HEK293 (cell line): Measurements from ENCODE around the gene EDEM3.
A peak's percentile ranks its signal among the peaks of the same experiment; 100 is the strongest.

Experiments
- CTCF ChIP-seq: fragments of 450-650 bp; formaldehyde crosslinking; IDR thresholded peaks from 2 replicates; pipeline ENCODE4 v1.5.1; 2016; ENCODE audit warnings: missing biosample characterization, missing genetic modification characterization
- GLIS2 ChIP-seq: fragments of 450-650 bp; formaldehyde crosslinking; IDR thresholded peaks from 2 replicates; pipeline ENCODE4 v1.5.1; 2016; ENCODE audit warnings: missing biosample characterization, missing genetic modification characterization
- HIC1 ChIP-seq: fragments of 450-650 bp; formaldehyde crosslinking; IDR thresholded peaks from 2 replicates; pipeline ENCODE4 v1.5.1; 2016; ENCODE audit warnings: missing biosample characterization, missing genetic modification characterization
- IKZF3 ChIP-seq: fragments of 450-650 bp; IDR thresholded peaks from 2 replicates; pipeline ENCODE4 v1.5.0; 2018; ENCODE audit warnings: missing biosample characterization, mild to moderate bottlenecking, missing genetic modification characterization, moderate library complexity
- KLF16 ChIP-seq: fragments of 450-650 bp; formaldehyde crosslinking; IDR thresholded peaks from 2 replicates; pipeline ENCODE4 v1.5.1; 2017; ENCODE audit warnings: missing biosample characterization, missing genetic modification characterization
- SP2 ChIP-seq: fragments of 450-650 bp; formaldehyde crosslinking; IDR thresholded peaks from 2 replicates; pipeline ENCODE4 v1.5.1; 2016; ENCODE audit warnings: missing biosample characterization, missing genetic modification characterization
- SP3 ChIP-seq: fragments of 450-650 bp; formaldehyde crosslinking; IDR thresholded peaks from 2 replicates; pipeline ENCODE4 v1.5.1; 2016; ENCODE audit warnings: missing biosample characterization, missing genetic modification characterization
- YY1 ChIP-seq: fragments of 450-650 bp; formaldehyde crosslinking; IDR thresholded peaks from 2 replicates; pipeline ENCODE4 v1.5.1; 2018; ENCODE audit warnings: missing biosample characterization, missing genetic modification characterization
- YY2 ChIP-seq: fragments of 450-650 bp; formaldehyde crosslinking; IDR thresholded peaks from 2 replicates; pipeline ENCODE4 v1.5.1; 2016; ENCODE audit warnings: missing biosample characterization, missing genetic modification characterization
- ZBTB1 ChIP-seq: fragments of 450-650 bp; formaldehyde crosslinking; IDR thresholded peaks from 2 replicates; pipeline ENCODE4 v1.5.1; 2016; ENCODE audit warnings: missing biosample characterization, missing genetic modification characterization
- ZBTB11 ChIP-seq: fragments of 450-650 bp; formaldehyde crosslinking; conservative IDR thresholded peaks from 2 replicates; pipeline ENCODE4 v1.5.1; 2016; ENCODE audit warnings: low read depth, missing biosample characterization, missing genetic modification characterization
- ZBTB7A ChIP-seq: fragments of 450-650 bp; formaldehyde crosslinking; IDR thresholded peaks from 2 replicates; pipeline ENCODE4 v1.5.1; 2016; ENCODE audit warnings: low read depth, missing biosample characterization, missing genetic modification characterization
- ZEB2 ChIP-seq: fragments of 450-650 bp; formaldehyde crosslinking; IDR thresholded peaks from 2 replicates; pipeline ENCODE4 v1.5.1; 2016; ENCODE audit warnings: missing biosample characterization, missing genetic modification characterization
- ZNF121 ChIP-seq: fragments of 450-650 bp; formaldehyde crosslinking; IDR thresholded peaks from 2 replicates; pipeline ENCODE4 v1.5.1; 2016; ENCODE audit warnings: missing biosample characterization, missing genetic modification characterization
- ZNF18 ChIP-seq: fragments of 450-650 bp; formaldehyde crosslinking; IDR thresholded peaks from 2 replicates; pipeline ENCODE4 v1.5.1; 2016; ENCODE audit warnings: missing biosample characterization, missing genetic modification characterization
- ZNF184 ChIP-seq: fragments of 450-650 bp; IDR thresholded peaks from 2 replicates; pipeline ENCODE4 v1.5.1; 2018; ENCODE audit warnings: missing biosample characterization, mild to moderate bottlenecking, missing genetic modification characterization
- ZNF23 ChIP-seq: fragments of 450-650 bp; formaldehyde crosslinking; IDR thresholded peaks from 2 replicates; pipeline ENCODE4 v1.5.1; 2016; ENCODE audit warnings: missing biosample characterization, missing genetic modification characterization, borderline replicate concordance
- ZNF302 ChIP-seq: fragments of 450-650 bp; formaldehyde crosslinking; IDR thresholded peaks from 2 replicates; pipeline ENCODE4 v1.5.1; 2016; ENCODE audit warnings: missing biosample characterization, missing genetic modification characterization, low read depth
- ZNF335 ChIP-seq: fragments of 450-650 bp; formaldehyde crosslinking; conservative IDR thresholded peaks from 2 replicates; pipeline ENCODE4 v1.5.1; 2016; ENCODE audit warnings: missing biosample characterization, missing genetic modification characterization
- ZNF354C ChIP-seq: fragments of 450-650 bp; formaldehyde crosslinking; IDR thresholded peaks from 2 replicates; pipeline ENCODE4 v1.5.1; 2016; ENCODE audit warnings: missing biosample characterization, missing genetic modification characterization, low read depth, borderline replicate concordance
- ZNF362 ChIP-seq: fragments of 450-650 bp; formaldehyde crosslinking; IDR thresholded peaks from 2 replicates; pipeline ENCODE4 v1.5.1; 2016; ENCODE audit warnings: missing biosample characterization, missing genetic modification characterization
- ZNF366 ChIP-seq: fragments of 450-650 bp; formaldehyde crosslinking; conservative IDR thresholded peaks from 2 replicates; pipeline ENCODE4 v1.5.1; 2016; ENCODE audit warnings: missing biosample characterization, missing genetic modification characterization
- ZNF391 ChIP-seq: fragments of 450-650 bp; formaldehyde crosslinking; IDR thresholded peaks from 2 replicates; pipeline ENCODE4 v1.5.1; 2016; ENCODE audit warnings: low read depth, missing biosample characterization, missing genetic modification characterization, borderline replicate concordance
- ZNF394 ChIP-seq: fragments of 450-650 bp; formaldehyde crosslinking; IDR thresholded peaks from 2 replicates; pipeline ENCODE4 v1.5.1; 2016; ENCODE audit warnings: missing biosample characterization, missing genetic modification characterization, mild to moderate bottlenecking, moderate library complexity, borderline replicate concordance
- ZNF561 ChIP-seq: fragments of 450-650 bp; IDR thresholded peaks from 2 replicates; pipeline ENCODE4 v1.5.1; 2018; ENCODE audit warnings: missing biosample characterization, missing genetic modification characterization, borderline replicate concordance
- ZNF600 ChIP-seq: fragments of 450-650 bp; formaldehyde crosslinking; IDR thresholded peaks from 2 replicates; pipeline ENCODE4 v1.5.1; 2016; ENCODE audit warnings: missing biosample characterization, missing genetic modification characterization
- ZNF654 ChIP-seq: fragments of 450-650 bp; formaldehyde crosslinking; IDR thresholded peaks from 2 replicates; pipeline ENCODE4 v1.5.1; 2016; ENCODE audit warnings: low read depth, missing biosample characterization, missing genetic modification characterization
- ZNF707 ChIP-seq: fragments of 450-650 bp; formaldehyde crosslinking; IDR thresholded peaks from 2 replicates; pipeline ENCODE4 v1.5.1; 2016; ENCODE audit warnings: missing biosample characterization, missing genetic modification characterization

The EDEM3 gene

GRCh38 chr1:184754476-184755225, at the start of gene EDEM3 (continued):
- TF ChIP-seq HIC1, result no peak; the same call in 1 of the 2 replicates
- no peak for TF ChIP-seq ZNF366 (tag by site-specific recombination)
- peak; percentile 99 for TF ChIP-seq SP3 (tag by site-specific recombination)
- TF ChIP-seq ZNF23 (tag by site-specific recombination), result no peak
- peak; percentile 100 for TF ChIP-seq SP2 (tag by site-specific recombination)
- TF ChIP-seq IKZF3 (tag by site-specific recombination), result 0 out of 2 replicates have a peak, but pooled peaks have one; percentile 5
- TF ChIP-seq ZNF335 (tag by site-specific recombination), result peak; percentile 65; the same call in 1 of the 2 replicates
- TF ChIP-seq ZNF184 (tag by site-specific recombination), result no peak
- TF ChIP-seq YY2 (tag by site-specific recombination), result 0 out of 2 replicates have a peak, but pooled peaks have one; percentile 49
- no peak for TF ChIP-seq ZNF18
- TF ChIP-seq ZNF561 (tag by site-specific recombination), result peak; percentile 63; the same call in 1 of the 2 replicates
- TF ChIP-seq CTCF (tag by site-specific recombination), result peak; percentile 72
- TF ChIP-seq ZNF394, result peak; percentile 16; the same call in 1 of the 2 replicates
- no peak for TF ChIP-seq ZNF654
- no peak for TF ChIP-seq ZNF121 (tag by site-specific recombination)
- TF ChIP-seq ZNF362 (tag by site-specific recombination), result no peak
- peak; percentile 70 for TF ChIP-seq KLF16 (tag by site-specific recombination)
- TF ChIP-seq ZNF391 (tag by site-specific recombination), result no peak
- no peak for TF ChIP-seq ZNF354C
- TF ChIP-seq YY1 (tag by site-specific recombination), result 0 out of 2 replicates have a peak, but pooled peaks have one; percentile 3
- peak; percentile 83 for TF ChIP-seq ZBTB11 (tag by site-specific recombination)
- TF ChIP-seq ZNF600 (tag by site-specific recombination), result peak; percentile 19
- no peak for TF ChIP-seq ZBTB1
- TF ChIP-seq ZBTB7A (tag by site-specific recombination), result 0 out of 2 replicates have a peak, but pooled peaks have one; percentile 3
- peak; percentile 93 for TF ChIP-seq ZEB2 (tag by site-specific recombination)
- TF ChIP-seq GLIS2 (tag by site-specific recombination), result peak; percentile 95
- no peak for TF ChIP-seq ZNF707 (tag by site-specific recombination)
- TF ChIP-seq ZNF302 (tag by site-specific recombination), result no peak
